Measurements from ENCODE around the gene LRPPRC.
A peak's percentile ranks its signal among the peaks of the same experiment; 100 is the strongest.
"Not testable (repeated sequence)": the region's sequence is repeated elsewhere in the genome, so short reads cannot be mapped to it uniquely, and the experiment has no call there.

Gene LRPPRC

GRCh38 chr2:43977677-43978375, 18.0 kb downstream of the LRPPRC start:
- no peak for DNase-seq

DNA sequence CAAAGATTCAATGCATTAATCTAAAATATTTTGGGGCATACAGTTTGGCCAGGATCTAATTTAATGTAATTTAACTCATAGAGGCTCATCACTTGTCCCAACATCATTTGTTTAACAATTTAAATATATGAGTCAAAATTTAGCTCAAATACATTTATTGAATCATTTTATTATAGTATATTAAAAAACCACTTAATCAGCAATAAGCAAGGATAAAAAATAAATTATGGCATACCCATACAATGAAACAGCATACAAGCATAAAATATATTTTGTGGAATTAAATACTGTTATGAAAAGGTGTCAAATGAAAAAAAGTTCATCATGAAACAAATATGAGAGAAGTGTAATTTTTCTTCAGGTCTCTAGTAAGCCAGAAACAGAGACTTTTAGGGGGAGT, 34.9 kb downstream of the LRPPRC start:
- DNase-seq, result no peak

- no peak for DNase-seq
Observed at GRCh38 chr2:43958397-43959275, 37.2 kb downstream of the LRPPRC start.

DNA sequence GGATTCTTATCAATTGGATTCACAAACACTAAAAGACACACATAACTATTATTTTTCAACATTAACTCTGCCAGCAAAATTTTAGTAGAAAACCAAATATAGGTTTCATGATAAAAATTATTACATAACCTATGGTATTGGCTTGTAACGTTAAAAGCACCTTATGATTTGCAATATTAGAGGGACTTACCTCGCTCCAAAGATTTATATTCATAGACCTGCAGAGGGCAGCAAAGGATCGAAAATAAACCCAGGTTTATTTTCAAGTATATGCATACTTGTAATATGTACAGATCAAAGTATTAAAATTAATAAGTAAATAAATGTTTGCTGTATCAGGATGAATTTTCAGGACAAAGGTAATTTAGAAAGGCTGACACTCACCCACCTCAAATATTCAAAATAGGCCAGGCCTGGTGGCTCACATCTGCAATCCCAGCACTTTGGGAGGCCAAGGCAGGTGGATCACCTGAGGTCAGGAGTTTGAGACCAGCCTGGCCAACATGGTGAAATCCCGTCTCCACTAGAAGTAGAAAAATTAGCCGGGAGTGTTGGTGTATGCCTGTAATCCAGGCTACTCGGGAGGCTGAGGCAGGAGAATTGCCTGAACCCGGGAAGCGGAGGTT, 45.3 kb downstream of the LRPPRC start:
- DNase-seq, result peak in 1 of 2 experiments; percentile 47

GRCh38 chr2:43948370-43948769, 47.4 kb downstream of the LRPPRC start:
- no peak for DNase-seq

DNA sequence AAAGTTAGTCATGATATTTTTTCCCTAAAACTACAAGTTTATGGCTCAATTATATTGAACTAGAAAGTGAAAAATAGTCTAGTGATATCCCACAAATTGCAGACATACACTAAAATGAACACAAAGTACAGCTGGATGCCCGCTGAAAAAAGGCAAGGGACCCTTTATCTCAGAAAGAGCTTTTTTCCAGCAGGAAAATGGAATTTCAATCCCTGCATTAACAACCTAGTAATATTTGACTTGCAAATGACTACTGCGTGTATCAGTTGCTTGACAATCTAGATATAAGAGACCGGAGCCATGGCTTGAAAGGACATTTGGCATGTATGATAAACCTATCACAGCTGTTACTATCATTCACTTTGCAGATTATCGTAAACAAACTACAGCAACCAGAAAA, 49.1 kb downstream of the LRPPRC start:
- no peak for DNase-seq

DNA sequence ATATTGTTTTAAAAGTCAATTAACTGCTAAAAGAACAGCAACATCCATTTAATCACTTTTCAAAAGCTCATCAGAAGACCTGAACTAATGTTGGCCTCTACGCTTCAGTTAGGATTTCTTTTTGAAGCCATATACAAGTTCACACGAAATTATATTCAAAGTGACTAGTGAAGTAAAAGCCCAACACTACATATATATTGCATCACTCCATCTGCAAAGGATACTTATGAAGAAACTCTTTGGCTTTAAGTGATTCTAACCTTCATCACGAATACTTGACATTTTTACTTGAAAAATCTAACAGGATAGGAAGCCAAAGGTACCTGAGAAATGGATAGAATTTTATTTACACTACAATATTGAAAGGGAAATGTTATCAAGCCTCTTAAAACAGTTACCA, 50.4 kb downstream of the LRPPRC start:
- DNase-seq, result no peak

GRCh38 chr2:43944915-43945314, 50.9 kb downstream of the LRPPRC start:
- no peak for DNase-seq

DNA sequence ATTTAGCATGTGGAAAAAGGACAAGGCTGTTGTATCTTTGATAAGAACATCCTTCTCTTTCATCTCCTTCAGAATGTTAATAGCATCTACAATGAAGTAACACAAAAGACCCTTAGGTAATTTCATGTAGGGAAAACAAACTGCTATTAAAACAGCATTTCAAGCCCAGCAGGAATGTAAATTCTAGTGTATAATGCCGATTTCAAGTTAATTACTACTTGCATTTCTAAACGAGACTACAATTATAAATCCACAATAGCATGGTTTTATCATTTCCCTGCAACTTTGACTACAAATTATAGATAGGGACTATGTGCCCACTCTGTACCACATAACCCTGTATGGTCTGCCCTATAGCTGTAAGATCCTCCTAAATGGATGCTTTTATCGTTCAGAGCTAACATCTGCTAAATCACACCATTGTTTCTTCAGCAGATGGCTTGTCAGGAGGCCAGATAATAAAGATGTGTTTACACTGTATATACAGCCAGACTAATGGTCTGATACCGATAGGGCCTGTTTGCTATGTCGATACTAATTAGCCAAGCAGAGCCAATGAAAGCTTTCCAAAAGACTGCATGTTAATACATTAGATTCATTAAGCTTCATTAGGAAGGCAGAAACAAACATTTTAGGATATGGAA, 51.9 kb downstream of the LRPPRC start:
- DNase-seq, result no peak

DNA sequence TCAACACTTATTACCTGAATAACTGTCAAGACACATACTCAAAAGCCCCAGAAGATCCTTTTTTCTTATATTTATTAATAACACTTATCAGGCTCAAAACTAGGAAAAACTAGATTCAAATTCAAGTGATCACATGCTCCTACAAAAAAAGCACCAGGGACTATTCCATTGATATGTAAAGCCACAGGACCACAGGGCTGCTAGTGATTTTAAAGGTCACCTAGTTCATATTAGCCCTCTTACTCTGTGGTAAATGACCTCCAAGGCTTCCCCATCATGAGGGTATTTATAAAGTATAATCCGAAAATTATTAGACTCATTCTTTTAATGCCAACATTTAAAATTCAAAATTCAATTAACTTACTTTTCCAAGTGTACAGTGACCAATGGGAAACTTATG, 52.5 kb downstream of the LRPPRC start:
- no peak for DNase-seq

DNA sequence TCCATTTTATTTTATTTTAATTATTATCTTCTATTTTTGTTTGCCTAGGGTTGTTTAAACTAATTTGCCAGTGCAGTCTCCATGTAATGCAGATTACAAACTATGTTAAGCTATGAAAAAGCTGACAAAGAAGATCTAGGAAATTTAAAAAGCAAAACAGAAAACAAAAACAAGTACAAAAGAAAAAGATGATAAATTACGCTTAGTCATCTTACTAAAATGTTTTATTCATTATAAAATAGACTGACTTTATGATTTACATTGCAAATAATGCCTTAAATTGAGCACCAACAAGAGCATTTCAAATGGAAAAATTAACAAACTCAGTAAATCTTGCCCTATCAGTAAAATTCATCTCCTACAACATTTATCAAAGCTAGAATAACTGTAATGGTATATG, 52.9 kb downstream of the LRPPRC start:
- DNase-seq, result no peak

DNA sequence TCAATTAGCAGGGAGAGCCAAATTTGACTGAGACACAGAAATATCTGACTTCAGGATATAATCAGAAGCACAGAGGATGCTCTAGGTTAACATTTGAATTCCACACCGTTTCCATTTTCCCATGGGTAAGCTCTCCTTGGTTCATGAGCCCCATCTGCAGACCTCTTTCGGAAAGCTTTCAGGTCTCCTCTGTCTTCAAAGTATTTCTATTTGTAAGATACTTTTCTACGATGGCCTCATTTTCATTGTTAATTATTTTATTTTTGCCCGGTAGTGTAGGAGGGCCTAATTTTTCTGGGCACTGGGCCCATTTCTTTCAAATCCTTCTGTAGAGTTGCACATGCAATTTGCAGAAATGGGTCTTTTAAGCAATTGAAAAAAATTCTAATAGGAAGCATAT, 53.8 kb downstream of the LRPPRC start:
- DNase-seq, result no peak

DNA sequence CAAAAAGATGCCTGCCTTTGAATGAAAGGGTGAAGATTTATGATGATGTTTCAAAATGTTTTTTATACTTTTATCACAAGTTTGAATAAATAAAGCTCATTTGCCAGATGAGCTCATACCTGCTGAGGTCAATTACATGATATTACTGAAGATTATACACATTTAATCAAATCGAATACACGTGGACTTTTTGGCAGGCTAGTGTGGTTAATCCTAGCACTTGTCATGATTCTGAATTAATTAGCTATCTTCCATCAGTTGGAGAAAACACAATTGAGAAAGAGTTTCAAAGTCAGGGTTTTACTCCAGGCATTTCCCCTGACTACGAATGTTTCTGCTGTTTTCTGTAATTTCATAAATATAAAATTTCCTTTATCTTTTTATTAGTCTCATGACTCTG, 54.4 kb downstream of the LRPPRC start:
- DNase-seq, result no peak

GRCh38 chr2:43939695-43940256, 56.0 kb downstream of the LRPPRC start:
- no peak for DNase-seq

DNA sequence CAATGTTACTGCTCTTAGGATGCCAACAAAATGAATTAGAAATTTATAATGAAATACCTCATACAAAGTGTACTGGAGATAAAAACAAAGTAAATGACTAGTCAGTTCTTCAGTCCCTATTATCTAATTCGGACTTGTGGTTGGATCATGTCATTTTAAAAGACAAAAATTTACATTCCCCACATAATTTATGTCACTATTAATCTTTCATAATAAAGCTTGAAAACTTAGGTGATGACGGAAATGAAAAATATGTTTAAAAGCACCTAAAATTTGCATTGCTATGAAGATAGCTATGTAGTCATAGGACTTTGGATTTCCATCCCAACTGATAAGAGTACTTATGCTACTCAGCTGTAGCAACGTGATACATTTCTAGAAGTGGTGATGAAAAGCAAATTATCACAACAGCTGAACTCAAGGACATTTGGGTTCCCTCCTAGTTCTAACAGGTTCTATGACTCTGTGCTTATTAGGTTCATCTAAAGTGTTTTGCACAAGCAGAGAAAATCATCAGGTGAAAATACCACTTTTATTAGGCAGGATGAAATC, 58.4 kb downstream of the LRPPRC start:
- no peak for DNase-seq

GRCh38 chr2:43934567-43934966, 61.2 kb downstream of the LRPPRC start:
- DNase-seq, result no peak

DNA sequence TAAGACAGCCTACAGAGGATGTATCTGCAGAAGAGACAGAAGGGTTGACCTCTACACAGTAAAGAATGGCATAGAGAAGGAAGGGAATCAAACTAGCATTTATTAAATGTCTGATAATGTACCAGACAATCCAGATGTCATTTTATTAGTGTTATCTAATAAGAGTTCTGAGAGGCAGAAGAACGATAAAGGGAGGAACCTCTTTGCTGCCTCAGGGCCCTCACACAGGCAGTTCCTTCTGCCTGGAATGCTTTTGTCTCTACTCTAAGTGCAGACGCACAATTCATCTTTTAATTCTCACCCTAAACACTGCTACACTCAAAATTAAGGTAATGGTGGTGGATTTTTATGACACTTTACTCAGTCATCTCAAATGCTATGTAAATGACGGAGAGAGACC, 64.5 kb downstream of the LRPPRC start:
- no peak for DNase-seq

GRCh38 chr2:43927442-43927841, 68.3 kb downstream of the LRPPRC start:
- no peak for DNase-seq

DNA sequence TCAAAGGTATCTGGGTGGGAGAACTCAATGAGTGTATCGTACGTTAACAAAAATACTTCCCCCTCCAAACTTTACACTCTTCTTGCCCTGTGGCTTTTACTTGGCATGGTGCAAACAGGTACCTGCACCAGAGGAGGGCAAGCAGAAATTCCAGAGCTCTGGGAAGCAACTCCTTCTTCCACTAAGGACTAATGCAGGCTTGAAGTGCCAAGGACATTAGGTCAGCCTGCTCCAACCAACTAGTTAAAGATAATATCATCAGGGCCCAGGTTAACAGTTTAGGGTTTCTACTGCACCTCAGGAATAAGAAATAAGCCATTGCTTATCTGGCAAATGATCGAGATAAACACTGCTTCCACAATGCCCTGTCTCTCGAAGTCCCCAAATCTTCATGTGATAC, 70.4 kb downstream of the LRPPRC start:
- no peak for DNase-seq

GRCh38 chr2:43924463-43924862, 71.3 kb downstream of the LRPPRC start:
- DNase-seq, result no peak

DNA sequence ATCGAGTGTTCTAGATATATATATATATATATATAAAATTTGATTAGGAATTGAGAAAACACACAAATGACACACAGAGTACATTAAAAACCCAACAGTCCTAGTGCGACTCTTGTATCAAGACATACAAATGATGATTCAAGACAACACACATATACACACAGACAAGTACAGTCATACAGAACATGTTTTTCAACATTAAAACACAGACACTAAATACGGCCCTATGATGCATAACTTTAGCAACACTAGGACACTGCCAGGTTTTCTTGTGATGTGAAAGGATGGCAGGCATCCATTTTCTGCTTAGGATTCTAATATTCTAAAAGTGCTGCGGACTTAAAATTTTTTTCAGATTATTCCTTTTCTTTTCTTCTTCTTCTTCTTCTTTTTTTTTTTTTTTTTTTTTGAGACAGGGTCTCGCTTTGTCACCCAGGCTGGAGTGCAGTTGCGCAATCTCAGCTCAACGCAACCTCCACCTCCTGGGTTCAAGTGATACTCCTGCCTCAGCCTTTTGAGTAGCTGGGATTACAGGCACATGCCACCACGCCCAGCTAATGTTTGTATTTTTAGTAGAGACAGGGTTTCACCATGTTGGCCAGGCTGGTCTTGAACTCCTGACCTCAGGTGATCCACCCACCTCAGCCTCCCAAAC, 84.5 kb downstream of the LRPPRC start:
- DNase-seq, result not testable (repeated sequence)

- DNase-seq, result no peak
Observed at GRCh38 chr2:43906448-43907109, 89.2 kb downstream of the LRPPRC start.
